T-helper 22 cell (primary cell): ENCODE measurements around the gene PCDHGA5.
"Not testable (repeated sequence)": the region's sequence is repeated elsewhere in the genome, so short reads cannot be mapped to it uniquely, and the experiment has no call there.

Experiments used
- DNase-seq: peaks from one replicate; pipeline ENCODE4 v3.0.0-alpha.2; 2020; ENCODE audit warnings: low read depth

The PCDHGA5 gene

DNA sequence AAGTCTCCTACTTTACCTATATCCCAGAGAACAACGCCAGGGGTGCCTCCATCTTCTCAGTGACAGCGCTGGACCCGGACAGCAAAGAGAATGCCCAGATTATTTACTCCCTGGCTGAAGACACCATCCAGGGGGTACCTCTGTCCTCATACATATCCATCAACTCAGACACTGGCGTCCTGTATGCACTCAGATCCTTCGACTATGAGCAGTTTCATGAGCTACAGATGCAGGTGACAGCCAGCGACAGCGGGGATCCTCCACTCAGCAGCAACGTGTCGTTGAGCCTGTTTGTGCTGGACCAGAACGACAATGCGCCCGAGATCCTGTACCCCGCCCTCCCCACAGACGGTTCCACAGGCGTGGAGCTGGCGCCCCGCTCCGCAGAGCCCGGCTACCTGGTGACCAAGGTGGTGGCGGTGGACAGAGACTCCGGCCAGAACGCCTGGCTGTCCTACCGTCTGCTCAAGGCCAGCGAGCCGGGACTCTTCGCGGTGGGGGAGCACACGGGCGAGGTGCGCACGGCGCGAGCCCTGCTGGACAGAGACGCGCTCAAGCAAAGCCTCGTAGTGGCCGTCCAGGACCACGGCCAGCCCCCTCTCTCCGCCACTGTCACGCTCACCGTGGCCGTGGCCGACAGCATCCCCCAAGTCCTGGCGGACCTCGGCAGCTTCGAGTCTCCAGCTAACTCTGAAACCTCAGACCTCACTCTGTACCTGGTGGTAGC lies 50.7 kb downstream of the PCDHGA5 start:
- not testable (repeated sequence) for DNase-seq

DNA sequence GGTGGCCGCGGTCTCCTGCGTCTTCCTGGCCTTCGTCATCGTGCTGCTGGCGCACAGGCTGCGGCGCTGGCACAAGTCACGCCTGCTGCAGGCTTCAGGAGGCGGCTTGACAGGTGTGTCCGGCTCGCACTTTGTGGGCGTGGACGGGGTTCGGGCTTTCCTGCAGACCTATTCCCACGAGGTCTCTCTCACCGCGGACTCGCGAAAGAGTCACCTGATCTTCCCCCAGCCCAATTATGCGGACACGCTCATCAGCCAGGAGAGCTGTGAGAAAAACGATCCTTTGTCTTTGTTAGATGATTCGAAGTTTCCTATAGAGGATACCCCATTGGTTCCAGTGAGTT lies 51.3 kb downstream of the PCDHGA5 start:
- DNase-seq, result not testable (repeated sequence)
